Peyer's patch (tissue), 4 donors: ENCODE data around the gene ARID5A. TPM values are rescaled to one million over a fixed set of nuclear protein-coding genes. Genes with fewer than 3 reads are reported as not detected.

Source experiments
- DNase-seq, 3 donors: peaks; one replicate each; pipeline ENCODE4 v3.0.0-alpha.2; 2017 to 2019
- H3K27ac ChIP-seq, 4 donors: fragments of 200-600 bp; sonication (generic); one replicate each; pipeline ENCODE4 v1.5.1; 2016 to 2019
- H3K27me3 ChIP-seq, 2 donors: fragments of 200-600 bp; sonication (generic); one replicate each; pipeline ENCODE4 v1.5.1; 2019
- H3K36me3 ChIP-seq, 3 donors: fragments of 200-600 bp; sonication (generic); one replicate each; pipeline ENCODE4 v1.5.1; 2016 to 2019
- H3K4me1 ChIP-seq, 4 donors: fragments of 200-600 bp; sonication (generic); one replicate each; pipeline ENCODE4 v1.5.1; 2016 to 2019
- H3K4me3 ChIP-seq, 4 donors: fragments of 200-600 bp; sonication (generic); 1 replicate in 3 of 4; 2 replicates in 1 of 4; pipeline ENCODE4 v1.5.1; 2016 to 2019; ENCODE audit warnings: mild to moderate bottlenecking in 1 of 4
- H3K9me3 ChIP-seq, 4 donors: fragments of 200-600 bp; sonication (generic); one replicate each; pipeline ENCODE4 v1.5.1; 2016 to 2019; ENCODE audit warnings: mild to moderate bottlenecking in 1 of 4
- POLR2A ChIP-seq, 2 donors: fragments of 450-650 bp; IDR thresholded peaks; one replicate each; pipeline ENCODE4 v1.5.1; 2017; ENCODE audit warnings: antibody characterized with exemption in 2 of 2, mild to moderate bottlenecking in 2 of 2, moderate library complexity in 2 of 2
- total RNA-seq, 4 donors: library from RNA; depleted of rRNA; stranded (reverse); fragments of >200 nt; gene quantifications; one replicate each; pipeline ENCODE4 v1.1.0, GENCODE V29; 2016
- TF ChIP-seq, protein P1 (sequence below), 6 experiments: fragments of 450-650 bp in 4 of 6; fragments of 200-600 bp in 2 of 6; sonication (generic) in 1 of 6; IDR thresholded peaks; one replicate each; pipeline ENCODE4 v1.5.1; 2017 to 2019; ENCODE audit warnings: antibody characterized with exemption in 6 of 6, mild to moderate bottlenecking in 3 of 6, moderate library complexity in 1 of 6

Gene ARID5A
- total RNA-seq, 4 donors from 2014 or later, result 3.9 to 44.6 (median 16.9) TPM

DNA sequence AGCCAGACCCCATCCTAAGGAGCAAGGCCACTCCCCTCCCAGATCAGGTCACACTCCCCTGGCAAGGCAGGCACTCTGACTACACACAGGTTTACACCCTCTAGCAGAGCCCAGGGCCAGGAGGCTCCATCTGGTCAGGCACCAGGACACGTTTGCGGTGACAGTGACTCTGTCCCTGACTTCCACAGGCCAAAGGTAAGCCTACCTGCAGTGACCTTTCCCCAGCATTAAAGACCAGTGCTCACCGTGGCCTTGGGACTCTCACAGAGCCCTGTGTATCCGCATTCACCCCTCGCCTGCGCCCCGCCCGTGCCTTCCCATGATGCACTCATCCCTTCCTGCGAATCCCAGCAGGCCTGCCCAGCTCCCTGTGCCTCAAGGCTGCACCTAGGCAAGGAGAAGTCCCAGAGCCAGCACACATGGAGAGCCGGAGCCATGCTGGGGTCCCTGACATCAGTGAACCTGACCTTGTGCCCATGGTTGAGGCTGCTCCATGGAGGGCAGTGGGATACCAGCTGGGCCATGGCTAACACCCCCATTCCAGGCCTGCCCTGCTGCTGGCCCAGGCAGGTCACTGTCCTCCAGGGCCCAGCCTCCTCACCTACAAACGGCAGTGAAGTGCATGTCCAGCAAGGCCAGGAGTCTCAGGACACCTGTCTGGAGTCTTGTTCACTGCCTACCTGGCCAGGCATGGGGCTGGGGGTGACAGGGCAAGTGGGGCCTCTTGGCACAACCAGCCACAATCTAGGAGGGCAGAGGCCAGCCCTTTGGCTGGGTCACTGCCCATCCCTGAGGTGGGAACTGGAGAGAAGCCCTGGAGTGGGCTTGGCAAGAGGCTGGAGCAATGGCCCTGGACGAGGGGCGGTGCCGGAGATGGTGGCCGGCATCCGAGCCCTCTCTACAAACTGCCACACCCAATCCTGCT, 34.4 kb upstream of the ARID5A start:
- H3K27ac ChIP-seq, result peak overlapping the region in 3 of 4 donors; percentile 27 to 70 (median 65)
- peaks cover 0 to 24% (median 0%) of the 10 kb centered on the region in 4 donors for H3K4me1 ChIP-seq
- H3K36me3 ChIP-seq, result no peaks in the 10 kb centered on the region
- no peaks in the 10 kb centered on the region for H3K27me3 ChIP-seq
- DNase-seq, result peak in 2 of 3 donors; percentile 79 to 85
- no peak overlapping the region for H3K4me3 ChIP-seq
- no peaks in the 10 kb centered on the region for H3K9me3 ChIP-seq
- TF ChIP-seq, protein P1, sequence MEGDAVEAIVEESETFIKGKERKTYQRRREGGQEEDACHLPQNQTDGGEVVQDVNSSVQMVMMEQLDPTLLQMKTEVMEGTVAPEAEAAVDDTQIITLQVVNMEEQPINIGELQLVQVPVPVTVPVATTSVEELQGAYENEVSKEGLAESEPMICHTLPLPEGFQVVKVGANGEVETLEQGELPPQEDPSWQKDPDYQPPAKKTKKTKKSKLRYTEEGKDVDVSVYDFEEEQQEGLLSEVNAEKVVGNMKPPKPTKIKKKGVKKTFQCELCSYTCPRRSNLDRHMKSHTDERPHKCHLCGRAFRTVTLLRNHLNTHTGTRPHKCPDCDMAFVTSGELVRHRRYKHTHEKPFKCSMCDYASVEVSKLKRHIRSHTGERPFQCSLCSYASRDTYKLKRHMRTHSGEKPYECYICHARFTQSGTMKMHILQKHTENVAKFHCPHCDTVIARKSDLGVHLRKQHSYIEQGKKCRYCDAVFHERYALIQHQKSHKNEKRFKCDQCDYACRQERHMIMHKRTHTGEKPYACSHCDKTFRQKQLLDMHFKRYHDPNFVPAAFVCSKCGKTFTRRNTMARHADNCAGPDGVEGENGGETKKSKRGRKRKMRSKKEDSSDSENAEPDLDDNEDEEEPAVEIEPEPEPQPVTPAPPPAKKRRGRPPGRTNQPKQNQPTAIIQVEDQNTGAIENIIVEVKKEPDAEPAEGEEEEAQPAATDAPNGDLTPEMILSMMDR (IDR thresholded peaks at IDR 0.05), result no peak
- TF ChIP-seq POLR2A (IDR thresholded peaks at IDR 0.05), result peak in 1 of 2 donors; percentile 19

DNA sequence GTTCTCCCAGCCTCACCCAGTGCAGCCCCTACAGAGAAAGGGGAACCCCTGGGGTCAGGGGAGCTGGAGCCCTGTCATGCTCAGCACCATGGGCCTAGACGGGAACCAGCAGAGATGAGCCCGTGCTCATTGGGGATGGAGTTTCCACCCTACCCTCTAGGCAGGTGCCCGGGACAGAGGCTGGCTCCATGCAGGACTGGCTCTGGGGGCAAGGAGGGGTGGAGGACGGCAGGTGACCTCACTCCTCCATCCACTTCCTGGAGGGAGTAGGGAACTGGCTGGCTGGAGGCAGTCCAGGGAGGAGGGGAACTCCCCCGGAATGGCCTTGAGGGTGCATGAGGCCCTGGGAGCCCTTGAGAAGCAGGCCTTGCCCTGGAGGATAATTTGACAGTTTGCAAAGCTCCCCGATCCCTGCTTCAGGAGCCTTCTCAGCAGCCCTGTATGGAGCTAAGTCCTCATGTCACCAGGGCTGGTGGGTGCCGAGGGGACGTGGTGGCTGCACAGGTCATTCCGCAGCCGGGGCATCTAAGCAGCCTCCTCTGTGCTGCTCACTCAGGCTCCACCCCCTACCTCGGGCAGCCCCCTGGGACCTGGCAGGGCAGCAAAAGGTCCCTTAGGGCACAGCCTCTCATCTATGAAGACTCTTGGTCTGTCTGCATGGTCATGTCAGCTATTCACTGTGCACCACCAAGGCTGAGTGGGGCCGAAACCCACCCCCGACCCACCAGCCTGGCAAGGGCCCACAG, 33.5 kb upstream of the ARID5A start:
- peak overlapping the region in 1 of 4 donors; percentile 70 for H3K27ac ChIP-seq
- H3K4me3 ChIP-seq, result no peak overlapping the region
- H3K36me3 ChIP-seq, result no peaks in the 10 kb centered on the region
- no peaks in the 10 kb centered on the region for H3K9me3 ChIP-seq
- peaks cover 0 to 29% (median 0%) of the 10 kb centered on the region in 4 donors for H3K4me1 ChIP-seq
- H3K27me3 ChIP-seq, result no peaks in the 10 kb centered on the region
- TF ChIP-seq, protein P1 (IDR thresholded peaks at IDR 0.05), result no peak
- no peak for TF ChIP-seq POLR2A (IDR thresholded peaks at IDR 0.05)
- no peak for DNase-seq

DNA sequence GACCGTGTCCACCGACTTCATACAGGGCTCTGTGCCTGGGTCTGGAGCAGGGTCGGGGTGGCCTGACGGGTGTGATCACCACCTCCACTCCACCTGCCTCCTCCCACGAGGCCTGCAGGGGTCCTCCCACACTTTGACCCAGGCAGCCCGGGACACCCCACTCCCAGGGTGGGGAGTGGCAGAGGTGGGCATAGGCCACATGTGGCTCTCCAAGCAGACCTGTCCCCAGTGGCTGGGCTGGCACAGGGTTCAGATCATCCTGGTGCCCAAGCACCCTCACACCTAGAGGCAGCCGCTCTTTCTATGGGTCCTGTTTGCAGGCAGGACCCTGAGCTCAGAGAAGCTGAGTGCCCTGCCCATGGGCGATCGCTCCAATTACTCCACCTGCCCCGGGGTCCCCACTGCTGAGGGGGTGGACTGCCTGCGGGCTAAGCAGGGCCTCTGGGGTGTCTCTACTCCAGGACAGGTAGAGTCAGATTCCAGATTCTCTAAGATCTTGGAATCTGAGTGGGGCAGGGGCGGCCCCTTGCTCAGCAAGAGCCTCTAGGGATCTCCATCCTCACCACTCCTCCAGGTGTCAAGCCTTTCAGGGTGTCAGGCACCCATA, 32.8 kb upstream of the ARID5A start:
- Histone ChIP-seq H3K27me3 (no peaks in the 10 kb centered on the region), H3K4me3 (peak overlapping the region in 1 of 4 donors; percentile 23), H3K4me1 (peaks cover 0 to 35% (median 3%) of the 10 kb centered on the region in 4 donors), H3K36me3 (no peaks in the 10 kb centered on the region), H3K27ac (no peak overlapping the region), H3K9me3 (no peaks in the 10 kb centered on the region)
- no peak for DNase-seq
- no peak for TF ChIP-seq POLR2A (IDR thresholded peaks at IDR 0.05)
- TF ChIP-seq, protein P1 (IDR thresholded peaks at IDR 0.05), result no peak

DNA sequence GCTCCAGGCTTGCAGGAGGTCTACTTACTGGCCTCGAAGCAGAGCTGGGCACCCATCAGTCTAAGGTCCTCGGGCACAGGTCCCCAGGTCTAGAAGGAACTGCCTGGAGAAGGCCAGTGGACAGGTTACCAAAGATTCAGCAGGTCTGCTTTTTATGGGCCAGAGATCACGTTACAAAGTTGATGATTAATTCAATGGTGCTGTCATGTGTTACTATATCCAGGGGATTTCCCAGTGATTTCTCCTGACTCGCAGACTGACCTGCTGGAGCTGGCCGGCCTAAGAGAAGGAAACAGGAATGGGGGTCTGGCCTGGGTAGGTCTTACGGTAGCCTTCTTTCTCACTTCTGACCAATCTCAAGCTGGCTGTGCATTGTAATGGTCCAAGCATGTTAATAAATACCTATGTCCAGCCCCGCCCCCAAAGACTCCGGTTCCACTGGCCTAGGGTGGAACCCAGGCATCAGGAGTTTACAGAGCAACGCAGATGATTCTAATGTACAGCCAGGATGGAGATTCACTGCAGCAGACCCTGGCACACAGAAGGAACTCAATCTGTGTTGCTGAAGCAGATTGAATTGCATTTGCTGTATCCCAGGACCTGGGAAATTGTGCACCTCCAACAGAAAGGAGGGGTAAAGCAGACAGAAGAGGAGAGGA, 31.2 kb upstream of the ARID5A start, which contains the start of gene NEURL3:
TSS of gene NEURL3 (minus strand) at position 127 of the 659 bp plus-strand sequence. CDS start at position 56, 71 bp downstream.
- Histone ChIP-seq H3K4me3 (peak within 1 kb of the TSS in 2 of 4 donors; percentile 23), H3K36me3 (no peaks in the 10 kb centered on the region), H3K27ac (peak within 1 kb of the TSS in 2 of 4 donors; percentile 58), H3K27me3 (no peaks in the 10 kb centered on the region), H3K4me1 (peaks cover 0 to 35% (median 4%) of the 10 kb centered on the region in 4 donors), H3K9me3 (no peaks in the 10 kb centered on the region)
- TF ChIP-seq POLR2A (IDR thresholded peaks at IDR 0.05), result peak; percentile 36 to 47
- TF ChIP-seq, protein P1 (IDR thresholded peaks at IDR 0.05), result no peak
- peak in 2 of 3 donors; percentile 15 to 69 for DNase-seq
